Measurements from ENCODE around the gene DECR2.

GRCh38 chr16:398561-399339 is 2.9 kb upstream of the DECR2 start:
- TF ChIP-seq POLR2A (IDR thresholded peaks at IDR 0.05; ENCODE audit: low read length), result no peak
- no peak for TF ChIP-seq GATA1 (IDR thresholded peaks at IDR 0.05; ENCODE audit: low read depth, low read length)
